Measurements from ENCODE around the gene FLII.
"Not testable (repeated sequence)": the region's sequence is repeated elsewhere in the genome, so short reads cannot be mapped to it uniquely, and the experiment has no call there.

Gene FLII

GRCh38 chr17:18225121-18225641 lies 33.4 kb downstream of the FLII start, which contains the start of gene LLGL1:
Gene LLGL1 (plus strand): TSS chr17:18225635. CDS start chr17:18225683, 48 bp downstream.
- intact Hi-C loops (cut with DNase I) = loop anchor here (5.0 to 10.0 kb wide), 2 partner anchors 37 to 90 kb away; partner anchors contain the start of genes MIEF2, SMCR8 and TOP3A
- DNase-seq = peak; percentile 90 to 100 (median 96)

- intact Hi-C loops (cut with DNase I) = loop anchor here (5.0 to 10.0 kb wide), 2 partner anchors 38 to 90 kb away; partner anchors contain the start of genes MIEF2, SMCR8 and TOP3A
Observed at GRCh38 chr17:18224387-18225120, 34.0 kb downstream of the FLII start.

GRCh38 chr17:18224053-18224386 lies 34.5 kb downstream of the FLII start:
- intact Hi-C loops (cut with DNase I) = loop anchor here (10.0 kb wide), 1 partner anchor 91 kb away; the partner anchor contains the start of genes SMCR8 and TOP3A
- DNase-seq = no peak

More at GRCh38 chr17:18224387-18225120, 34.0 kb downstream of the FLII start:
- DNase-seq = no peak

- peak in 2 of 10 donors; percentile 61 to 70 for DNase-seq
- intact Hi-C loops (cut with DNase I) = no loop called here
Observed at GRCh38 chr17:18218756-18219415, 39.7 kb downstream of the FLII start.

GRCh38 chr17:18217412-18218015 lies 41.0 kb downstream of the FLII start:
- peak; percentile 51 to 96 (median 83) for DNase-seq
- intact Hi-C loops (cut with DNase I) = no loop called here

GRCh38 chr17:18216906-18217305 lies 41.6 kb downstream of the FLII start:
- DNase-seq = peak in 2 of 10 donors; percentile 12 to 22
- intact Hi-C loops (cut with DNase I) = not testable (repeated sequence)

GRCh38 chr17:18213666-18214270 lies 44.8 kb downstream of the FLII start:
- intact Hi-C loops (cut with DNase I) = no loop called here

GRCh38 chr17:18208092-18208491 lies 50.4 kb downstream of the FLII start:
- peak in 2 of 10 donors; percentile 52 to 79 for DNase-seq
- intact Hi-C loops (cut with DNase I) = no loop called here

More at GRCh38 chr17:18213666-18214270, 44.8 kb downstream of the FLII start:
- peak in 1 of 10 donors; percentile 55 for DNase-seq

- no peak for DNase-seq
- intact Hi-C loops (cut with DNase I) = no loop called here
Observed at GRCh38 chr17:18206962-18207361, 51.6 kb downstream of the FLII start.

GRCh38 chr17:18205861-18206260 lies 52.7 kb downstream of the FLII start:
- intact Hi-C loops (cut with DNase I) = no loop called here

GRCh38 chr17:18203308-18203707 lies 55.2 kb downstream of the FLII start:
- intact Hi-C loops (cut with DNase I) = no loop called here
- DNase-seq = peak in 1 of 10 donors; percentile 25

More at GRCh38 chr17:18205861-18206260, 52.7 kb downstream of the FLII start:
- peak in 1 of 10 donors; percentile 18 for DNase-seq

GRCh38 chr17:18201108-18201507 lies 57.4 kb downstream of the FLII start:
- peak in 1 of 10 donors; percentile 20 for DNase-seq
- intact Hi-C loops (cut with DNase I) = no loop called here

GRCh38 chr17:18198530-18198929 lies 60.0 kb downstream of the FLII start:
- no peak for DNase-seq
- intact Hi-C loops (cut with DNase I) = no loop called here

GRCh38 chr17:18197535-18198194 lies 60.9 kb downstream of the FLII start:
- peak in 1 of 10 donors; percentile 34 for DNase-seq
- intact Hi-C loops (cut with DNase I) = no loop called here

GRCh38 chr17:18195246-18195645 lies 63.3 kb downstream of the FLII start:
- intact Hi-C loops (cut with DNase I) = no loop called here
- no peak for DNase-seq

All from posterior cingulate gyrus (tissue), 11 donors.